GM19395 (cell line): ENCODE data around the gene METTL16.

Experiments
- ATAC-seq: cut with Tn5 transposase; IDR thresholded peaks from one replicate; pipeline ENCODE4 v1.9.1; 2021; ENCODE audit warnings: mild to moderate bottlenecking, moderate library complexity; ENCODE audit not compliant: unreplicated experiment

METTL16 gene

DNA sequence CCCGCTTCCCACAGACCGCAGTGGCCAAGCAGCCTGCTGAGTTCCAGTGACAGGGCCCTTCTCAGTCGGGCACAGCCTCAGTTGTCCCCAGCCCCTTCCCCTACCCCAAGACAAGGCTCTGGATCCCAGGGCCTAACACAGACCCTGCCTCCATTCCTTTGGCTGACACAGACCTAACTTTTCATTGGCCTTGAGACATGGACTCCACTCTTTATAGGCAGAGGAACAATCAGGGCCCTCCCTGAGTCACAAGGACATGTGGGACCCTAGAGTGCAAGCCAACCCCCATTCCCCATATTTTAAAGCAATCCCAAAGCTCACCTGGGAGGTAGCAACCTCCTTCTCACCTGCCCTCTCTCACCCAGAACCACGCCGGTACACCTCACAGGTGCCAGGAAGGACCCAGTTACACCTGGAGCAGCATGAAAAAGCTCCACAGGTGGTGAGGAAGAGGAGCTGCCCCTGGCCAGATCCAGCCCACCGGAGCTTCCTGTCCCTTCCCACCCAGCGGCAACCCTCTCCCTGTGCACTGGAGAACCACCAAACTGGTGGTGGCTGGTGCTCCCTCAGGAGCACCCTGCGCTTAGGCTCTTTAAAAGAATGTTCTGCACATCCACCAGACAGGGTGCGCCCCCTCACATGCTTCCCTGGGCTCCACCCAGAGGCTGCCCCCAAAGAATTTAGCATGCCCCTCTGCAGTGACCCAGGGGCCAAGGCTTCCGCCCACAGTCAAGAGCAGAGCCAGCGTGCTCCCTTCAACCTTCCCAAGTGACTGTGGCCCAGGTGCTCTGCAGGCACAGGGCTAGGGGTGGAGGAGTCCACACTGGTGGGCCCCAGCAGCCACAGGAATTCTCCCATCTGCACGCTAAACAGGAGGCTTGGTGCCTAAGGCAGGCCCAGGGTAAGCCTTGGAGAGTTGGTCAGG is 114.2 kb downstream of the METTL16 start:
- ATAC-seq: no peak

GRCh38 chr17:2396568-2397246 is 115.0 kb downstream of the METTL16 start:
- ATAC-seq: no peak

- ATAC-seq: no peak
Measured at GRCh38 chr17:2396192-2396567, 115.5 kb downstream of the METTL16 start.

DNA sequence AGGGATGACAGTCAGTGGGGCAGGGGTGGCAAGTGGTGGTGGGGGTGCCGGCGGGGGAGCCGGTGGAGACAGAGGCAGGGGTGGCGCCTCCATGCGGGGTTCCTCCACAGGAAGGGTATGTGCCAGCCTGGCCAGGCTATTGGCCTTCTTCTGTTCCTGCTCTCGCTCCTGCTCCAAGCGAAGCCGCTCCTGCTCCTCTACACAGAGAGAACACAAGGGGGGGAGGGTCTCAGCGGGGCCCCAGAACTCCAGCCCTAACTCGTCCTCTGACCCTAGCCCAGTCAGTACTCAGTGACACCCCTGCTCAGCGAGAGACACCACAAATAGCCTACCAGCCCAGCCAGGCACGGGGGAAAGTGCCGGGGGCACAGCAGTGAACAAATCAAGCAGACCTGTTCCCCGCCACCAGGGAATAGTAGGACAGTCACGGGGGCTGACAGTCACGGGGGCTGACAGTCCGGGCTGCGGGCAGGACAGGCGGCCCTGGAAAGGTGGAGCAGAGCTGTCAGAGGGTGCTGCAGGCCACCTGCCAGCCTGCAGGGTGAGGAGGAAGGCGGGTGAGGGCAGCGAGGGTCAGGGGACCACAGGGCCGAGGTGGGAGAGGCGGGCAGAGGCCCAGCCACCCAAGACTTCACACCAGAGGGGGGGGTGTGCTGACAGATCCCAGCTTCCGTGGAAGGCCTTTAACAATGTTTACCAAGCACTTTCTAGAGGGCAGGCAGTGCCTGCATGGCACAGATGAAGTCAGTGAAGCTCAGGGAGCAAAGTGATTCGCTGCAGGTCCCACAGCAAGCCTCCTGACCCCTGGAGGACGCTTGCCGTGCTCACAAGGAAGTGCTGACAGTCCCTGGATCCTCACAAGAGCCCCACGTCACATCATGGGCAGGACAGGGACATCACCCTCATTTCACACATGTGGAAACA is 116.2 kb downstream of the METTL16 start:
- no peak for ATAC-seq

DNA sequence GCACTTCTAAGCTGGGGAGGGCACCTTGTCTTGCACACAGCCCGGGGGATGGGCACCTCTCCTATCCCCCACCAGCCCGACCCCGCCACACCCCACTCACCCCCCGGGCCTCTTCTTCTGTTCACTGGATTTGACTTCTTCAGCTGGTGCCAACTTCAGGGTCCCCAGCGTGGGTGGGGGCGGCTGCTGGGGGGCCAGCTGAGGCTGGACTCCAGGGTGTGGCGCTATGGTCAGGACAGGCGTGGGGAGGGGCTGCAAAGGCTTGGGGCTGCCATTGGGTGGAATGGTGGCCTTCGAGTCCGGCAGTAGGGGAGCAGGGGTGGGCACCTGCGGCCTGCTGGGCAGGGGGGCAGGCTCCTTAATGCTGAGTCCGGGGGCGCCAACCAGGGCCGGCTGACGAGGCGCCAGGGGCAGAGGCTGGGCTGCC is 116.9 kb downstream of the METTL16 start:
- no peak for ATAC-seq

GRCh38 chr17:2393954-2394749 is 117.5 kb downstream of the METTL16 start:
- ATAC-seq: no peak

DNA sequence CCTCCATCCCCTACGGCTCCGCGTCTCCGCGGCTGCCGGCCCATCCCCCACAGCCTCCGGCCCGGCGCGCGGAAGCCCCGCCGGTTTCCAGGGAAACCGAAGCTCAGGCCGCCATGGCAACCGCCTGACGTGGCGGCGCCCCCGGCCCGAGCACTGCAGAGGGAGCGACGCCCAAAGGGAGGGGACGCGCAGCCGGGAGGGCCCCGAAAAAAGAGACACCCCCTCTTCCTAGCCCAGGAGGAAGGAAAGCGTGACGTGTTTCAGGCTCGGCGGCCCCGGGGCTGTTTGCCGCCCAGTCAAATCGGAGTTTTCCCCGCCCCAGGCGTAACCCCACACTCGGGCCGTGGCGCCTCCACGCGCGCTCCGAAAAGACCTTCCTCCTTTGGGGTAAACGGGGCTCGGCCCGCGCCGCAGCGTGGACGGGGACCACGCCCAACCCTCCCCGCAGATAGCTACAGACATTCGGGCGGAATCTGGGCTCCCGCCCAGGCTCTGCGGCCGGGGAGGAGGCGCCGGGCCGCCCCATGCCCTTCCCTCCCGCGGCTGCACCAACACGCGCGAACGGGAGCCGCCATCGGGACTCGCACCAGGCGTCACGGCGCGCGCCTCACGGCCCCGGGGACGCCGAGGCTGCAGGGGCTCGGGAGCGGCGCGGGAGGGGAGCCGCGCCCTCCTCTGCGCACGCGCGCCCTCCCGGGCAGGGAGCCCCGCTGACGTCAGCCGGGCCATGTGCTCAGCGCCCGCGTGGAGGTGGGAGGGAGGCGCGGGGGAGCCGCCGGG is 118.3 kb downstream of the METTL16 start:
- ATAC-seq: peak; percentile 29

DNA sequence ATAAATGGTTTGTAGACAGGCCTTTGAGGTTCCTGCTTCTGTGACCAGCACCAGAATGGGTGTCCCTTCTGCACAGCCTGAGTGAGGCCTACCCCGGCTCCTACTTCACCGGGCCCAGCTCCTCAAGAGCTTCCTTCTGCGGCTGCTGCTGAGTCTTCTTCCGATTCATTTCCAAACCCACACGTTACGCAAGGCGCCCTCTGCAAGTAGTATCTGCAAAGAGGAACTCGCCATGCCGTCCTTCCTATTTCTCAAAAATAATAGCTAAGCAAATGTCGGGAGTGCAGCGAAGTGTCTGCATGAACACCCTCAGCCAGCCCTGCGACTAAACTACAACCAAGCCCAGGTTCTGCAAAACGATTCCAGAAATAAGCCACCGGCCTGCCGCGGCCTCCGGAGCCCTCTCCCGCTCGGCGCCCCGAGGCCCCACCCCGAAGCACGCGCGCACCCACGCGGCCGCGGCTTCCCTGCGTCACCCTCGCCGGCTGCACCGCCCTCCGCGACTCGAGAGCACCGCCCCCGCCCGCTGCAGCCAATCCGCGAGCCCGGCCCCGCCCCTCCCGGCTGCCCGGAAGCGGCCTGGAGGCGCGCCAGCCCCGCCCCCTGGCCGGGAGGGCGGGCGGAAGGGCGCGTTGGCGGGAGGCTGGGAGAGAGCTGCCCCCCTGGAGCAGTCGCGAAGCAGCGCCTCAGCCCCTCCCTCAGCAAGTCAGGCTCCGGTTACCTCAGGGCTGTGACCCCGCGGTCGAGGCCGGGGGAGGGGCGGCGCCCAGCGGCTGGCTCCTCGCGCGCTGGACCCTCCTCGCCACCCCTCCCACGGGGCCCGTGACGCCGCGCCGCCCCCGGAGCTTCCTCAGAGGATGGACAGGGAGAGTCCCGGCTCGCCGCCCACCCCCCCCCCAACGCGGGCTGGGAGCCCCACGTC is 119.2 kb downstream of the METTL16 start:
- ATAC-seq: peak; percentile 55

DNA sequence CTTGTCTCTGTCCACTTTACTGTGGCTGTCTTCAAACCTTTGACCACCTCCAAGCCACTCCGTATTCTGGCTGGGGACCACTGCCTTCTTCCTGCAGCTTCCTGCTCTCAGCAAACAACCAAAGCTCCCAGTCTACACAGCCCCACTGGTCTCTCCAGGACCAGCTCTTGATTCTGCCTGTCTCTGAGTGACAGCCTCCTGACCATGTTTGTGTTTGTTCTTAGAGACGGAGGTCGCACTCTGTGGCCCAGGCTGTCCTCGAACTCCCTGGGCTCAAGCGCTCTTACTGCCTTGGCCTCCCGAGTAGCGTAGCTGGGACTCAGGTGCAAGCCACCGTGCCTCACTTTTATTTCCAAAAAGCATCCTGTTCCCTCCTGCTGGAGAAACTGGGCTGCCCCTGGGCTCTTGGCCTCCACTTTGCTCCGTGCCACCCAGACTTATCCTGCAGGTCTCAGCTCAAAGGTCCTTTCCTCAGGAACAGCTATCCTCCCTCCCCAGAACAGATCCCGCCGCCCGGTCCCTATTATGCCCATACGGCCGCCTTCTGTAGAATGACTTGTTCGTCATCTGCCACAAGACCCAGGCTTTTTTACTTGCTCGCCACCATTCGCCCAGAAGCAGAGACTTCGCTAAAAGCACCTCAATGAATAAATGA is 120.0 kb downstream of the METTL16 start:
- no peak for ATAC-seq

GRCh38 chr17:2390199-2390836 is 121.4 kb downstream of the METTL16 start:
- no peak for ATAC-seq

DNA sequence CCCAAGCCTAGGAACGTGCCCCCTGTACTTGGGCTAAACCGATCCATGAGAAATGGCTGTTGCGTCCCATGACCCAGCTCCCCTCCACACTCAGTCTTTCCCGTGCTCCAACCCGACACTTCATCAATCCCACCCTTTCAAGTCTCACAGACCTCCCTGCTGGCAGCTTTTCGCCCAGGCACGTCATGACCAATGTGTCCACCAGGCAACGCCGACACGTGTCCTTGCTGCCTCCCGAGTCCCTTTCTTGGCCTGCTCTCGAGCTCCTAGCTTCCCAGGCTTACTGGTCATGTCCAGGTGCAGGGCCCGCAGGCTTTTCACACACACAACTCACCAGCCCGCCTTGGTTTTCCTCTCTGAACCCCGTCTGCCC is 123.0 kb downstream of the METTL16 start:
- no peak for ATAC-seq

- no peak for ATAC-seq
Measured at GRCh38 chr17:2388020-2388682, 123.5 kb downstream of the METTL16 start.

- no peak for ATAC-seq
Measured at GRCh38 chr17:2387086-2388019, 124.3 kb downstream of the METTL16 start.

- ATAC-seq: no peak
Measured at GRCh38 chr17:2386400-2387085, 125.1 kb downstream of the METTL16 start.
